Glutamatergic neuron (in vitro differentiated cells): ENCODE results near the gene CERKL. TPM values are rescaled to one million over a fixed set of nuclear protein-coding genes. Genes with fewer than 3 reads are reported as not detected.

ENCODE experiments used
- DNase-seq: peaks from one replicate; pipeline ENCODE4 v3.0.0; 2022
- H3K27ac Mint-ChIP-seq: one replicate; pipeline ENCODE4 v1.8.0; 2020; ENCODE audit warnings: mild to moderate bottlenecking, mixed read lengths, inconsistent platforms; ENCODE audit not compliant: unreplicated experiment
- H3K27me3 Mint-ChIP-seq: one replicate; pipeline ENCODE4 v1.8.0; 2020; ENCODE audit warnings: mild to moderate bottlenecking, moderate library complexity, mixed read lengths, inconsistent platforms; ENCODE audit not compliant: unreplicated experiment
- H3K36me3 Mint-ChIP-seq: one replicate; pipeline ENCODE4 v1.8.0; 2020; ENCODE audit warnings: mild to moderate bottlenecking, mixed read lengths, inconsistent platforms; ENCODE audit not compliant: unreplicated experiment
- H3K4me1 Mint-ChIP-seq: one replicate; pipeline ENCODE4 v1.8.0; 2020; ENCODE audit warnings: mild to moderate bottlenecking, low read depth, mixed read lengths, inconsistent platforms; ENCODE audit not compliant: unreplicated experiment
- H3K4me3 Mint-ChIP-seq: one replicate; pipeline ENCODE4 v1.8.0; 2020; ENCODE audit warnings: mild to moderate bottlenecking, mixed read lengths, inconsistent platforms; ENCODE audit not compliant: unreplicated experiment
- H3K9me3 Mint-ChIP-seq: one replicate; pipeline ENCODE4 v1.8.0; 2020; ENCODE audit warnings: mild to moderate bottlenecking, moderate library complexity, mixed read lengths, inconsistent platforms; ENCODE audit not compliant: unreplicated experiment
- CTCF ChIP-seq: fragments of 200-600 bp; sonication (generic); IDR thresholded peaks from one replicate; pipeline ENCODE4 v1.5.0; 2021; ENCODE audit not compliant: partially characterized antibody, unreplicated experiment
- total RNA-seq: library from RNA; stranded (reverse); fragmentation: NEBNext Ultra II Directional; extraction: Animal tissue kit (Norgen Biotek cat#: 25700); gene quantifications from one replicate; pipeline ENCODE4 v1.2.1, GENCODE V29; 2021; ENCODE audit not compliant: unreplicated experiment

The CERKL gene
- total RNA-seq, 1 donor from 2014 or later: 5.7 TPM

- no peak for TF ChIP-seq CTCF
- H3K36me3 Mint-ChIP-seq: peaks cover 4% of the 10 kb centered on the region
- no peak for DNase-seq
- H3K9me3 Mint-ChIP-seq: peaks cover 4% of the 10 kb centered on the region
- H3K4me1 Mint-ChIP-seq: peaks cover 33% of the 10 kb centered on the region
- H3K27ac Mint-ChIP-seq: no peak overlapping the region
- peak overlapping the region; percentile 85 for H3K4me3 Mint-ChIP-seq
- peaks cover 4% of the 10 kb centered on the region for H3K27me3 Mint-ChIP-seq
These were observed 1.4 kb downstream of the CERKL start for GRCh38 chr2:181655519-181655918.

- Mint-ChIP-seq H3K4me3 (no peak overlapping the region), H3K27ac (no peak overlapping the region), H3K36me3 (no peaks in the 10 kb centered on the region), H3K9me3 (peaks cover 4% of the 10 kb centered on the region), H3K27me3 (peaks cover 7% of the 10 kb centered on the region), H3K4me1 (peaks cover 21% of the 10 kb centered on the region)
- no peak for DNase-seq
- no peak for TF ChIP-seq CTCF
These were observed 7.4 kb downstream of the CERKL start for GRCh38 chr2:181649436-181649979.

GRCh38 chr2:181648478-181649155, 8.3 kb downstream of the CERKL start:
- peaks cover 4% of the 10 kb centered on the region for H3K9me3 Mint-ChIP-seq
- DNase-seq: no peak
- peaks cover 6% of the 10 kb centered on the region for H3K27me3 Mint-ChIP-seq

GRCh38 chr2:181646415-181646987, 10.4 kb downstream of the CERKL start:
- no peak for DNase-seq
- H3K4me1 Mint-ChIP-seq: peaks cover 42% of the 10 kb centered on the region
- H3K27me3 Mint-ChIP-seq: peaks cover 4% of the 10 kb centered on the region
- no peaks in the 10 kb centered on the region for H3K36me3 Mint-ChIP-seq
- H3K4me3 Mint-ChIP-seq: no peak overlapping the region
- H3K9me3 Mint-ChIP-seq: peaks cover 6% of the 10 kb centered on the region
- TF ChIP-seq CTCF: no peak
- no peak overlapping the region for H3K27ac Mint-ChIP-seq

More at GRCh38 chr2:181648478-181649155, 8.3 kb downstream of the CERKL start:
- Mint-ChIP-seq H3K36me3 (no peaks in the 10 kb centered on the region), H3K27ac (no peak overlapping the region), H3K4me3 (no peak overlapping the region), H3K4me1 (peaks cover 30% of the 10 kb centered on the region)
- TF ChIP-seq CTCF: no peak

- H3K4me1 Mint-ChIP-seq: peaks cover 56% of the 10 kb centered on the region
- H3K4me3 Mint-ChIP-seq: no peak overlapping the region
- no peak for TF ChIP-seq CTCF
- no peaks in the 10 kb centered on the region for H3K36me3 Mint-ChIP-seq
- H3K27ac Mint-ChIP-seq: peak overlapping the region; percentile 93
- H3K27me3 Mint-ChIP-seq: peaks cover 2% of the 10 kb centered on the region
- no peak for DNase-seq
- H3K9me3 Mint-ChIP-seq: peaks cover 12% of the 10 kb centered on the region
These were observed 13.8 kb downstream of the CERKL start for GRCh38 chr2:181643151-181643550.
